ENCODE results near the gene KCNIP1.

DNA sequence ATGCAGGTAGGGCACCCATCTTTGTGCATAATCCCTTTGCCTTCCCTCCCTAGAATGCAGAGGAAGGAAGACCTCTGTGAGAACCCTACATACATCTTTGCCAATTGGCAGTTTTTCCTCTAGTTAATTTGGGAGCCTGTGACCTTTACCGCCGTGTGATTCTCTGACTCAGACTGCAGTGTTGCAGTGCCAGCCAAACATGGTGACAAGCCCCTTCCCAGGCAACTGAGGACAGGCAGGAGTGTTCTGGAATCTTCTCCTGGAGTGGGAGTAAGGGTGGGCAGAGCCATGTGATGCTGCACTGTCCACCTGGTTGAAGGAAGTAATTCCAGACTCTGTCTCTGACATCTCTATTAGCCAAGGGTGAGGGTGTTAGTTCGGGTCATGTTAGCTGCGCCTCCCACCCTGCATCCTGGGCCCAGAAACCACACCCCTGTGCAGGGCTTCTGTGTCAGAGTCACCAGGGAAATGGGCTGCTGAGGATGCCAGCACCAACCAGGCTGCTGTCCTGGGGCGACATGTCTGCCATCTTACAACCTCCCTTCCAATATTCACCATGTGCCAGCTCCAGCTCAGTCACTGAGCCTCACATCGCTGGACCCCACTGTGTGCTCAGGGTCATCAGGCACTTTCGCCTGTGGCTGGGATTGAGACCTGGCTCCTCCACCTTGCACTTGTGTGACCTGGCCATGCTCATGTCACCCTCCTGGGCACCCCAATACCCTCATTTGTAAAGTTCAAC lies 21.8 kb downstream of the KCNIP1 start:
- no peak for TF ChIP-seq CTCF (IDR thresholded peaks at IDR 0.05)
- no peak for TF ChIP-seq POLR2A (IDR thresholded peaks at IDR 0.05)

Measured in body of pancreas (tissue), 4 donors.